ENCODE data around the gene GALNT7.
"Not testable (repeated sequence)": the region's sequence is repeated elsewhere in the genome, so short reads cannot be mapped to it uniquely, and the experiment has no call there.

Gene GALNT7

GRCh38 chr4:173166491-173166890, 2.1 kb upstream of the GALNT7 start:
- DNase-seq, result no peak

- DNase-seq, result peak; percentile 42
Observed at GRCh38 chr4:173167758-173168395, 734 bp upstream of the GALNT7 start.

DNA sequence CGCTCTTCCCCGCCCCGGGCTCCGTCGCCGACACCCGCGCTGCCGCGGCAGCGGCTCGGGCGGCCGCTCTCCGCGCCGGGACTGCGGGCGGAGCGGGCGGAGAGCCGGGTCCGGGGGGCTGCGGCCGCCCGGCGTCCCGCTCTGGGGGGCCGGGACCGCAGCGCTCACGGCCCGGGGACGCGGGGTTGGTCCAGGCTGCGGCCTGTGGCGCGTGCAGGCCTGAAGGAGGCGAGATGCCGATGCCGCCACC, 492 bp downstream of the GALNT7 start:
- no peak for DNase-seq

- peak; percentile 4 for DNase-seq
Observed at GRCh38 chr4:173169428-173170181, 994 bp downstream of the GALNT7 start.

DNA sequence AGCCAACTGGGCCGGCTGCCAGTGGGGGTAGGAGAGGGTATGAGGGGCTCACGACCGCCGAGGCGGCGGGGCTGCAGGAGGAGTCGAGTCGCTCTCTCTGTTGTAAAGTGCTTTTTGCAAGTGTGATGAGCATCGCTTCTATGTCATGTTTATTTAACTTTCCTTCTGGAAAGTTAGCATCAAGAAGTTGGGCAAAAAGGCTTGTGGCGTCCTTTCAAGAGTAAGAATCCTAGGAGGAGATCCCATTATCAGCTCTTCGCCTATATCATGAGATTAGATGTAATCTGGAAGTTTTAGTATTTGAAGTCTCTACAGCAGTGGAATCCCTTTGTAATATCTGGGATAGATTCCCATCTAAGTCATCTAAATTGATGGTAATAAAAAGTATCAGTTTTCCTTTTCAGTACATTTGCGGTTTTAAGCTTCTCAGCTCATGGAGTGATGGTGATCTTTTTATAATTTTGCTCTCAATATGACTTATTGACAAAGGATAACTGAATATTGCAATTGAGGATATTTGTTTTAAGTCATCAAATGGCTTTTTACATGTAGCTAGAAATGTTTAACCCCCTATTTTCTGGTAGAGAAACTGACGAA, 1.7 kb downstream of the GALNT7 start:
- DNase-seq, result no peak

DNA sequence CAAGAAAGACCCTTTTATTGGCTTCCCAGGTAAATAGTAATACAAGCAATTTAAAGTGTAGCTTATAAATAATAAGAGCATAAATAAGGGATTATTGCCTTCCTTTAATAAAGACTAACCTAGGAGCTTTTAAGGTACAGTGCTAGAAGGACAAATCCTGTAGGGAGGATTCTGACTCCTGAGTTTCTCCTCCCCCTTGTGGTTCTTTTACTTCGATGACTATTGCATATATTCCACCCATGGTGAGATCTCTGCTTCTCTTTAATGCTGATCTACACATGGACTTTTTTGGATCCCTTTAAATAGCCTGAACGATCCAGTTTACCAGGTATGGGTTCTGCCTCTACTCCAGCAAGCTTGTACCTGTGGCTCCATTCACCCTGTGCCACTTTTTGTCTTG, 2.5 kb downstream of the GALNT7 start:
- no peak for DNase-seq

- no peak for DNase-seq
Observed at GRCh38 chr4:173171987-173172386, 3.4 kb downstream of the GALNT7 start.

DNA sequence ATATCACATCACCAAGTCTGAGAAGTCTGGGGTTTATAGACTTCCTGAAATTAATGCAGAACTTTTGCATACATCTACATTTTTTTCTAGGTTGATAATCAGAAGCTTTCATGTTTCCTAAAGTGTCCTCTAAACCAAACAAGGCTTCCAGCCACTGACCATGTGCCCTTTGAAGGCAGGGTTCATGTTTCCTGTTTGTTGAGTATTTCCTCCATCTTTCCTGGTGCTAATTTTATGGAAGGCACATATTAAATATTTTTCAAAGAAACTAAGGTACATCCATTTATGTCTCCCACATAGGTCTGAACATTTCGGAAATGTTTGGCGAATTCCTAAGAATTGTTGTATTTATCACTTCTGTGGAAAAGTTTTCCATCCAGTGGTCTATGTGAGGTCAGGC, 5.6 kb downstream of the GALNT7 start:
- no peak for DNase-seq

GRCh38 chr4:173174594-173175012, 6.0 kb downstream of the GALNT7 start:
- no peak for DNase-seq

GRCh38 chr4:173176010-173176409, 7.4 kb downstream of the GALNT7 start:
- no peak for DNase-seq

- DNase-seq, result no peak
Observed at GRCh38 chr4:173177232-173177631, 8.6 kb downstream of the GALNT7 start.

DNA sequence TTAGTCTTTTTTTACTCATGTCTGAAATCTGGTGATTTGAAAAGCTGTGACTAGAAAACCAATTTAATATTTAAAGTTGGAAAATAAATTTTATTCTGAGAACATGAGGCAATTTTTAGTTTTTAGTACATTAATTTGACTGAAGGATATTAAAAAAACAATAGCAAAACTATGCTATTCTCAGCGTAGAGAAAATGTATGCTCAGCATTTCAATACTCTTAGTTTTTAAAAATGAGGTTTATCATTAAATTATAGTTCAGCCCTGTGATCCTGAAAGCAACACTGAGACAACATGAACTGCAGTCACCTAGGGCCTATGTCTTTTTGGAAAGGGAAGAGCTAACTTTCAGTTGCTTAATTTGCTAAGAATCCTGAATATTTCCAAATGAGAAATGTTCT, 9.5 kb downstream of the GALNT7 start:
- DNase-seq, result no peak

GRCh38 chr4:173181848-173182247, 13.2 kb downstream of the GALNT7 start:
- no peak for DNase-seq

GRCh38 chr4:173182403-173182802, 13.8 kb downstream of the GALNT7 start:
- DNase-seq, result no peak

DNA sequence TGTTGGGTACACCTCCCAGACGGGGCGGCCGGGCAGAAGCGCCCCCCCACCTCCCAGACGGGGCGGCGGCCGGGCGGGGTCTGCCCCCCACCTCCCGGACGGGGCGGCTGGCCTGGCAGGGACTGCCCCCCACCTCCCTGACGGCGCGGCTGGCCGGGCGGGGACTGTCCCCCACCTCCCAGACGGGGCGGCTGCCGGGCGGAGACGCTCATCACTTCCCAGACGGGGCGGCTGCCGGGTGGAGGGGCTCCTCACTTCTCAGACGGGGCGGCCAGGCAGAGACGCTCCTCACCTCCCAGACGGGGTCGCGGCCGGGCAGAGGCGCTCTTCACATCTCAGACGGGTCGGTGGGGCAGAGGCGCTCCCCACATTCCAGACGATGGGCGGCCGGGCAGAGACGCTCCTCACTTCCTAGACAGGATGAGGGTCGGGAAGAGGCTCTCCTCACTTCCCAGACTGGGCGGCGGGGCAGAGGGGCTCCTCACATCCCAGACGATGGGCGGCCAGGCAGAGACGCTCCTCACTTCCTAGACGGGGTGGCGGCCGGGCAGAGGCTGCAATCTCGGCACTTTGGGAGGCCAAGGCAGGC, 15.1 kb downstream of the GALNT7 start:
- not testable (repeated sequence) for DNase-seq

GRCh38 chr4:173185847-173186510, 17.4 kb downstream of the GALNT7 start:
- no peak for DNase-seq

DNA sequence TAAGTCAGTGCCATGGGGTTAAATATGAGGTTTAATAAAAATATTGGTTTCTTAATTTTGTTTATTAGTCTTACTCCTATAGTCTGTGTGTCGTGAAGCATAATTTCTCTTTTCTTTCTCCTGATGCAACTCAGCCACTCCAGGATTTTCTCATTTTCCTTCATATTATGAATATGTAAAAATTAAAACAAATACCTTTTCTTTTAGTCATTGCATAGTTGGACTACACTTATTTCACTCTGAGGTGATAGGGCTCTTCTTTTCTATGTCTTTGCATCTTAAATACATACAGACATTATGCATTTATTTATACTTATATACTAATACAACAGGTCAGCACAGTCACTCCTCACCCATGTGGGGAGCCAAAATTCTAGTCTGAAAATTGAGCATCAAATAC, 19.1 kb downstream of the GALNT7 start:
- DNase-seq, result no peak

DNA sequence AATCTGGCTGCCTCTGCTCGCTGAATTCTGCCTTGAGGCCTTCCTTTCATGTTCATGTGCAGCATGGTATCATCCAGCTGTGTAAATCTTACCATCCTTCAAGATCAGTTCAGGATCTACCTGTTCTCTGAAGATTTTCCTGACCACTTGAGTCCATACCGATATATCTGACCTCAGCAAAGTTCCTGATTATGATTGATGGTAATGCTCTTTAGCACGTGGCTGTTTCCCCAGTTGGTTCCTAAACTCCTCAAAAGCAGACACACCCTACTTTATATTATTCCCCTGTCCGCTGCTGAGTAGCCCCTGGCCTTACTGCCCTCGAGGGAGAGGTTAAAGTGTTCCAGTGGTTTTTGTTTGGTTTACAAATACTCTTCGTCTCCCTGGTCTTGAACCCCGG, 20.0 kb downstream of the GALNT7 start:
- no peak for DNase-seq

GRCh38 chr4:173189117-173189693, 20.6 kb downstream of the GALNT7 start:
- DNase-seq, result no peak

- peak; percentile 2 for DNase-seq
Observed at GRCh38 chr4:173191623-173192041, 23.0 kb downstream of the GALNT7 start.

- DNase-seq, result no peak
Observed at GRCh38 chr4:173192375-173193162, 24.0 kb downstream of the GALNT7 start.

- no peak for DNase-seq
Observed at GRCh38 chr4:173194157-173194556, 25.5 kb downstream of the GALNT7 start.
